Endodermal cell (in vitro differentiated cells): Measurements from ENCODE around the gene ZC3H12C. TPM values are rescaled to one million over a fixed set of nuclear protein-coding genes. Genes with fewer than 3 reads are reported as not detected.

Experiments
- DNase-seq: peaks from one replicate; pipeline ENCODE4 v3.0.0-alpha.2; 2017
- H3K27ac ChIP-seq: 2 replicates; pipeline ENCODE4 v1.5.1; 2013; ENCODE audit warnings: mild to moderate bottlenecking, low read depth, low read length, moderate library complexity
- H3K27me3 ChIP-seq: 2 replicates; pipeline ENCODE4 v1.6.1; 2013; ENCODE audit warnings: mild to moderate bottlenecking, low read length, moderate library complexity; ENCODE audit not compliant: insufficient read depth, control insufficient read depth, poor library complexity, severe bottlenecking
- H3K36me3 ChIP-seq: 2 replicates; pipeline ENCODE4 v1.7.0; 2013; ENCODE audit warnings: mild to moderate bottlenecking, low read length, moderate library complexity; ENCODE audit not compliant: control insufficient read depth, insufficient read depth
- H3K4me1 ChIP-seq: one replicate; pipeline ENCODE4 v1.7.0; 2013; ENCODE audit warnings: low read length; ENCODE audit not compliant: control insufficient read depth, insufficient read depth
- H3K4me3 ChIP-seq: 2 replicates; pipeline ENCODE4 v1.5.1; 2013; ENCODE audit warnings: mild to moderate bottlenecking, low read length, moderate library complexity
- H3K9ac ChIP-seq: 2 replicates; pipeline ENCODE4 v1.6.1; 2013; ENCODE audit warnings: mild to moderate bottlenecking, low read length, moderate library complexity; ENCODE audit not compliant: poor library complexity, severe bottlenecking; ENCODE audit errors: extremely low read depth
- H3K9me3 ChIP-seq: 2 replicates; pipeline ENCODE4 v1.6.1; 2013; ENCODE audit warnings: mild to moderate bottlenecking, low read length, moderate library complexity; ENCODE audit not compliant: control insufficient read depth
- H3K27ac Mint-ChIP-seq: 2 replicates; pipeline ENCODE4 v1.8.0; 2020; ENCODE audit warnings: mixed read lengths
- H3K27me3 Mint-ChIP-seq: 2 replicates; pipeline ENCODE4 v1.8.0; 2021; ENCODE audit warnings: mild to moderate bottlenecking, mixed read lengths; ENCODE audit not compliant: insufficient read depth
- H3K36me3 Mint-ChIP-seq: 2 replicates; pipeline ENCODE4 v1.8.0; 2020; ENCODE audit warnings: low read depth, mixed read lengths
- H3K4me1 Mint-ChIP-seq: 2 replicates; pipeline ENCODE4 v1.8.0; 2020; ENCODE audit warnings: mixed read lengths
- H3K4me3 Mint-ChIP-seq: 2 replicates; pipeline ENCODE4 v1.8.0; 2020; ENCODE audit warnings: mild to moderate bottlenecking, moderate library complexity, mixed read lengths
- H3K9me3 Mint-ChIP-seq: 2 replicates; pipeline ENCODE4 v1.8.0; 2020; ENCODE audit warnings: mild to moderate bottlenecking, mixed read lengths
- CTCF ChIP-seq: fragments of 200-600 bp; sonication (generic); conservative IDR thresholded peaks from 2 replicates; pipeline ENCODE4 v1.5.0; 2021; ENCODE audit warnings: antibody characterized with exemption, mild to moderate bottlenecking
- WGBS, 2 experiments: methylation state at CpG; one replicate each; pipeline versions ENCODE4 v1.1.5 to v1.1.7; 2013; ENCODE audit warnings: missing lambda C conversion rate in 2 of 2, mixed read lengths in 1 of 2; ENCODE audit not compliant: insufficient coverage in 1 of 2, insufficient read length in 1 of 2; 5-methylcytosine and 5-hydroxymethylcytosine counted together
- total RNA-seq, 2 donors: library from RNA; stranded (reverse); fragmentation: NEBNext Ultra II Directional in 1 of 2; extraction: Animal tissue kit (Norgen Biotek cat#: 25700) in 1 of 2; gene quantifications; 2 replicates in 1 of 2; 3 replicates in 1 of 2; pipeline ENCODE4 v1.2.1, GENCODE V29; 2021

Gene ZC3H12C
- total RNA-seq, 2 donors from 2014 or later = 4.1 to 5.6 TPM

- Mint-ChIP-seq H3K9me3 (no peaks in the 10 kb centered on the region), H3K36me3 (no peaks in the 10 kb centered on the region), H3K4me1 (peaks cover 7% of the 10 kb centered on the region), H3K27me3 (no peaks in the 10 kb centered on the region), H3K4me3 (no peak overlapping the region), H3K27ac (no peak overlapping the region)
- Histone ChIP-seq H3K4me1 (no peaks in the 10 kb centered on the region), H3K27ac (peak overlapping the region; percentile 16), H3K4me3 (no peak overlapping the region), H3K27me3 (no peaks in the 10 kb centered on the region), H3K9ac (no peak overlapping the region), H3K36me3 (no peaks in the 10 kb centered on the region), H3K9me3 (no peaks in the 10 kb centered on the region)
- TF ChIP-seq CTCF = no peak
- 90 to 100% methylated on average over 2 to 3 of the region's 3 CpGs for WGBS, 2 experiments
- DNase-seq = no peak
Observed at GRCh38 chr11:110185121-110185591, 92.0 kb downstream of the ZC3H12C start.

- no peak for TF ChIP-seq CTCF
- H3K36me3 ChIP-seq = no peaks in the 10 kb centered on the region
- Mint-ChIP-seq H3K9me3 (no peaks in the 10 kb centered on the region), H3K36me3 (no peaks in the 10 kb centered on the region), H3K27me3 (no peaks in the 10 kb centered on the region), H3K27ac (no peak overlapping the region), H3K4me1 (peaks cover 7% of the 10 kb centered on the region), H3K4me3 (no peak overlapping the region)
- H3K27ac ChIP-seq = peak overlapping the region; percentile 16
- H3K9ac ChIP-seq = no peak overlapping the region
- H3K4me3 ChIP-seq = no peak overlapping the region
- peak; percentile 49 for DNase-seq
- 85 to 87% methylated on average over 6 to 7 of the region's 7 CpGs for whole genome bisulfite sequencing, 2 experiments
- no peaks in the 10 kb centered on the region for H3K4me1 ChIP-seq
- H3K9me3 ChIP-seq = no peaks in the 10 kb centered on the region
- H3K27me3 ChIP-seq = no peaks in the 10 kb centered on the region
Observed at GRCh38 chr11:110185599-110185998, 92.4 kb downstream of the ZC3H12C start.

- 92 to 95% methylated on average over 5 of the region's 5 CpGs for WGBS, 2 experiments
- no peaks in the 10 kb centered on the region for H3K9me3 ChIP-seq
- Mint-ChIP-seq H3K27me3 (no peaks in the 10 kb centered on the region), H3K4me3 (no peak overlapping the region), H3K36me3 (no peaks in the 10 kb centered on the region), H3K9me3 (no peaks in the 10 kb centered on the region), H3K27ac (no peak overlapping the region), H3K4me1 (peaks cover 7% of the 10 kb centered on the region)
- no peak overlapping the region for H3K9ac ChIP-seq
- no peak for TF ChIP-seq CTCF
- no peak overlapping the region for H3K4me3 ChIP-seq
- peak; percentile 41 for DNase-seq
- H3K4me1 ChIP-seq = no peaks in the 10 kb centered on the region
- no peaks in the 10 kb centered on the region for H3K27me3 ChIP-seq
- H3K27ac ChIP-seq = no peak overlapping the region
- H3K36me3 ChIP-seq = no peaks in the 10 kb centered on the region
Observed at GRCh38 chr11:110186456-110186855, 93.3 kb downstream of the ZC3H12C start.
